ENCODE results near the gene TSC22D3.
"Not testable (repeated sequence)": the region's sequence is repeated elsewhere in the genome, so short reads cannot be mapped to it uniquely, and the experiment has no call there.

TSC22D3 gene

GRCh38 chrX:107677501-107677901 lies 98.1 kb downstream of the TSC22D3 start:
- no peak overlapping the region for H3K9ac ChIP-seq (ENCODE audit: low read depth, low read length)
- H3K36me3 ChIP-seq (ENCODE audit: control insufficient read depth, insufficient read depth, low read length) = no peaks in the 10 kb centered on the region
- H3K9me3 ChIP-seq (ENCODE audit: control insufficient read depth, insufficient read depth, low read length) = no peaks in the 10 kb centered on the region
- H3K4me1 ChIP-seq (ENCODE audit: control insufficient read depth, insufficient read depth, low read length) = peaks cover 12% of the 10 kb centered on the region
- no peak overlapping the region for H3K27ac ChIP-seq (ENCODE audit: low read depth, low read length)
- no peak overlapping the region for H3K4me3 ChIP-seq (ENCODE audit: low read depth, low read length)
- H3K27me3 ChIP-seq (ENCODE audit: control insufficient read depth, insufficient read depth, low read length) = peaks cover 40% of the 10 kb centered on the region

- Histone ChIP-seq H3K27me3 (ENCODE audit: control insufficient read depth, insufficient read depth, low read length) (peaks cover 40% of the 10 kb centered on the region), H3K27ac (ENCODE audit: low read depth, low read length) (no peak overlapping the region), H3K9me3 (ENCODE audit: control insufficient read depth, insufficient read depth, low read length) (no peaks in the 10 kb centered on the region), H3K9ac (ENCODE audit: low read depth, low read length) (no peak overlapping the region), H3K36me3 (ENCODE audit: control insufficient read depth, insufficient read depth, low read length) (no peaks in the 10 kb centered on the region), H3K4me3 (ENCODE audit: low read depth, low read length) (no peak overlapping the region), H3K4me1 (ENCODE audit: control insufficient read depth, insufficient read depth, low read length) (peaks cover 12% of the 10 kb centered on the region)
These were observed 98.8 kb downstream of the TSC22D3 start for GRCh38 chrX:107676559-107677378.

GRCh38 chrX:107675823-107676555 lies 99.6 kb downstream of the TSC22D3 start:
- Histone ChIP-seq H3K4me3 (ENCODE audit: low read depth, low read length) (no peak overlapping the region), H3K27me3 (ENCODE audit: control insufficient read depth, insufficient read depth, low read length) (peaks cover 40% of the 10 kb centered on the region), H3K36me3 (ENCODE audit: control insufficient read depth, insufficient read depth, low read length) (no peaks in the 10 kb centered on the region), H3K9me3 (ENCODE audit: control insufficient read depth, insufficient read depth, low read length) (no peaks in the 10 kb centered on the region), H3K4me1 (ENCODE audit: control insufficient read depth, insufficient read depth, low read length) (peaks cover 12% of the 10 kb centered on the region), H3K9ac (ENCODE audit: low read depth, low read length) (no peak overlapping the region), H3K27ac (ENCODE audit: low read depth, low read length) (no peak overlapping the region)

- H3K4me3 ChIP-seq (ENCODE audit: low read depth, low read length) = no peak overlapping the region
- peaks cover 40% of the 10 kb centered on the region for H3K27me3 ChIP-seq (ENCODE audit: control insufficient read depth, insufficient read depth, low read length)
- H3K27ac ChIP-seq (ENCODE audit: low read depth, low read length) = no peak overlapping the region
- peaks cover 12% of the 10 kb centered on the region for H3K4me1 ChIP-seq (ENCODE audit: control insufficient read depth, insufficient read depth, low read length)
- no peaks in the 10 kb centered on the region for H3K9me3 ChIP-seq (ENCODE audit: control insufficient read depth, insufficient read depth, low read length)
- H3K9ac ChIP-seq (ENCODE audit: low read depth, low read length) = no peak overlapping the region
- no peaks in the 10 kb centered on the region for H3K36me3 ChIP-seq (ENCODE audit: control insufficient read depth, insufficient read depth, low read length)
These were observed 100.3 kb downstream of the TSC22D3 start for GRCh38 chrX:107675365-107675654.

GRCh38 chrX:107674480-107675364 lies 100.9 kb downstream of the TSC22D3 start:
- Histone ChIP-seq H3K4me3 (ENCODE audit: low read depth, low read length) (no peak overlapping the region), H3K4me1 (ENCODE audit: control insufficient read depth, insufficient read depth, low read length) (peaks cover 12% of the 10 kb centered on the region), H3K9ac (ENCODE audit: low read depth, low read length) (no peak overlapping the region), H3K27ac (ENCODE audit: low read depth, low read length) (no peak overlapping the region), H3K36me3 (ENCODE audit: control insufficient read depth, insufficient read depth, low read length) (no peaks in the 10 kb centered on the region), H3K27me3 (ENCODE audit: control insufficient read depth, insufficient read depth, low read length) (peaks cover 40% of the 10 kb centered on the region), H3K9me3 (ENCODE audit: control insufficient read depth, insufficient read depth, low read length) (no peaks in the 10 kb centered on the region)

- H3K36me3 ChIP-seq (ENCODE audit: control insufficient read depth, insufficient read depth, low read length) = no peaks in the 10 kb centered on the region
These were observed 101.6 kb downstream of the TSC22D3 start for GRCh38 chrX:107673933-107674479.

GRCh38 chrX:107673431-107673830 lies 102.2 kb downstream of the TSC22D3 start:
- H3K9me3 ChIP-seq (ENCODE audit: control insufficient read depth, insufficient read depth, low read length) = no peaks in the 10 kb centered on the region
- peaks cover 18% of the 10 kb centered on the region for H3K4me1 ChIP-seq (ENCODE audit: control insufficient read depth, insufficient read depth, low read length)
- no peaks in the 10 kb centered on the region for H3K36me3 ChIP-seq (ENCODE audit: control insufficient read depth, insufficient read depth, low read length)
- no peak overlapping the region for H3K27ac ChIP-seq (ENCODE audit: low read depth, low read length)
- no peak overlapping the region for H3K9ac ChIP-seq (ENCODE audit: low read depth, low read length)
- peaks cover 31% of the 10 kb centered on the region for H3K27me3 ChIP-seq (ENCODE audit: control insufficient read depth, insufficient read depth, low read length)
- H3K4me3 ChIP-seq (ENCODE audit: low read depth, low read length) = no peak overlapping the region

More at GRCh38 chrX:107673933-107674479, 101.6 kb downstream of the TSC22D3 start:
- Histone ChIP-seq H3K4me3 (ENCODE audit: low read depth, low read length) (no peak overlapping the region), H3K27me3 (ENCODE audit: control insufficient read depth, insufficient read depth, low read length) (peaks cover 36% of the 10 kb centered on the region), H3K9ac (ENCODE audit: low read depth, low read length) (no peak overlapping the region), H3K9me3 (ENCODE audit: control insufficient read depth, insufficient read depth, low read length) (no peaks in the 10 kb centered on the region), H3K4me1 (ENCODE audit: control insufficient read depth, insufficient read depth, low read length) (peaks cover 15% of the 10 kb centered on the region), H3K27ac (ENCODE audit: low read depth, low read length) (no peak overlapping the region)

- peaks cover 26% of the 10 kb centered on the region for H3K27me3 ChIP-seq (ENCODE audit: control insufficient read depth, insufficient read depth, low read length)
- no peak overlapping the region for H3K4me3 ChIP-seq (ENCODE audit: low read depth, low read length)
- H3K9ac ChIP-seq (ENCODE audit: low read depth, low read length) = no peak overlapping the region
- H3K9me3 ChIP-seq (ENCODE audit: control insufficient read depth, insufficient read depth, low read length) = no peaks in the 10 kb centered on the region
- peaks cover 18% of the 10 kb centered on the region for H3K4me1 ChIP-seq (ENCODE audit: control insufficient read depth, insufficient read depth, low read length)
- no peaks in the 10 kb centered on the region for H3K36me3 ChIP-seq (ENCODE audit: control insufficient read depth, insufficient read depth, low read length)
- H3K27ac ChIP-seq (ENCODE audit: low read depth, low read length) = no peak overlapping the region
These were observed 102.6 kb downstream of the TSC22D3 start for GRCh38 chrX:107672955-107673378.

- H3K4me3 ChIP-seq (ENCODE audit: low read depth, low read length); H3K36me3 ChIP-seq (ENCODE audit: control insufficient read depth, insufficient read depth, low read length); H3K27ac ChIP-seq (ENCODE audit: low read depth, low read length); H3K9ac ChIP-seq (ENCODE audit: low read depth, low read length); H3K9me3 ChIP-seq (ENCODE audit: control insufficient read depth, insufficient read depth, low read length): not testable (repeated sequence)
- peaks cover 15% of the 10 kb centered on the region for H3K4me1 ChIP-seq (ENCODE audit: control insufficient read depth, insufficient read depth, low read length)
- H3K27me3 ChIP-seq (ENCODE audit: control insufficient read depth, insufficient read depth, low read length) = peaks cover 15% of the 10 kb centered on the region
These were observed 104.3 kb downstream of the TSC22D3 start for GRCh38 chrX:107671256-107671655.

GRCh38 chrX:107669885-107670628 lies 105.5 kb downstream of the TSC22D3 start:
- no peak overlapping the region for H3K4me3 ChIP-seq (ENCODE audit: low read depth, low read length)
- peaks cover 8% of the 10 kb centered on the region; the same call in 1 of the 2 replicates for H3K4me1 ChIP-seq (ENCODE audit: control insufficient read depth, insufficient read depth, low read length)
- H3K27ac ChIP-seq (ENCODE audit: low read depth, low read length) = no peak overlapping the region
- H3K9ac ChIP-seq (ENCODE audit: low read depth, low read length) = no peak overlapping the region
- peaks cover 3% of the 10 kb centered on the region; the same call in 1 of the 2 replicates for H3K27me3 ChIP-seq (ENCODE audit: control insufficient read depth, insufficient read depth, low read length)
- no peaks in the 10 kb centered on the region for H3K9me3 ChIP-seq (ENCODE audit: control insufficient read depth, insufficient read depth, low read length)
- no peaks in the 10 kb centered on the region for H3K36me3 ChIP-seq (ENCODE audit: control insufficient read depth, insufficient read depth, low read length)

Data from HUES48 (cell line).